Measurements from ENCODE around the gene SCUBE2. TPM values are rescaled to one million over a fixed set of nuclear protein-coding genes. Genes with fewer than 3 reads are reported as not detected.
A peak's percentile ranks its signal among the peaks of the same experiment; 100 is the strongest.

The SCUBE2 gene
- total RNA-seq, 1 donor from 2014 or later = 8.4 TPM

GRCh38 chr11:9076046-9076445, 15.4 kb downstream of the SCUBE2 start:
- DNase-seq (ENCODE audit: low read depth) = no peak

GRCh38 chr11:9075556-9075955, 15.8 kb downstream of the SCUBE2 start:
- DNase-seq (ENCODE audit: low read depth) = peak; percentile 94

GRCh38 chr11:9074338-9075029, 16.9 kb downstream of the SCUBE2 start:
- DNase-seq (ENCODE audit: low read depth) = no peak

- no peak for DNase-seq (ENCODE audit: low read depth)
Observed at GRCh38 chr11:9073466-9074225, 17.8 kb downstream of the SCUBE2 start.

- no peak for DNase-seq (ENCODE audit: low read depth)
Observed at GRCh38 chr11:9072626-9073176, 18.7 kb downstream of the SCUBE2 start.

GRCh38 chr11:9071692-9072091, 19.7 kb downstream of the SCUBE2 start:
- no peak for DNase-seq (ENCODE audit: low read depth)

- no peak for DNase-seq (ENCODE audit: low read depth)
Observed at GRCh38 chr11:9070749-9071491, 20.5 kb downstream of the SCUBE2 start.

GRCh38 chr11:9069862-9070470, 21.4 kb downstream of the SCUBE2 start:
- no peak for DNase-seq (ENCODE audit: low read depth)

- no peak for DNase-seq (ENCODE audit: low read depth)
Observed at GRCh38 chr11:9069256-9069655, 22.1 kb downstream of the SCUBE2 start.

GRCh38 chr11:9066433-9066925, 24.9 kb downstream of the SCUBE2 start:
- DNase-seq (ENCODE audit: low read depth) = no peak

- no peak for DNase-seq (ENCODE audit: low read depth)
Observed at GRCh38 chr11:9065607-9066432, 25.6 kb downstream of the SCUBE2 start.

- no peak for DNase-seq (ENCODE audit: low read depth)
Observed at GRCh38 chr11:9061807-9062206, 29.6 kb downstream of the SCUBE2 start.

- no peak for DNase-seq (ENCODE audit: low read depth)
Observed at GRCh38 chr11:9060700-9061111, 30.7 kb downstream of the SCUBE2 start.

- no peak for DNase-seq (ENCODE audit: low read depth)
Observed at GRCh38 chr11:9059406-9059805, 32.0 kb downstream of the SCUBE2 start.

GRCh38 chr11:9057888-9058287, 33.5 kb downstream of the SCUBE2 start:
- peak; percentile 62 for DNase-seq (ENCODE audit: low read depth)

- no peak for DNase-seq (ENCODE audit: low read depth)
Observed at GRCh38 chr11:9057007-9057406, 34.4 kb downstream of the SCUBE2 start.

GRCh38 chr11:9056467-9056866, 34.9 kb downstream of the SCUBE2 start:
- no peak for DNase-seq (ENCODE audit: low read depth)

GRCh38 chr11:9053316-9054035, 37.9 kb downstream of the SCUBE2 start:
- peak; percentile 92 for DNase-seq (ENCODE audit: low read depth)

- peak; percentile 90 for DNase-seq (ENCODE audit: low read depth)
Observed at GRCh38 chr11:9052316-9052715, 39.1 kb downstream of the SCUBE2 start.

GRCh38 chr11:9049959-9050358, 41.4 kb downstream of the SCUBE2 start:
- DNase-seq (ENCODE audit: low read depth) = no peak
